CD4-positive, alpha-beta T cell (primary cell): Measurements from ENCODE around the gene RABGEF1. TPM values are rescaled to one million over a fixed set of nuclear protein-coding genes. Genes with fewer than 3 reads are reported as not detected.
"Not testable (repeated sequence)": the region's sequence is repeated elsewhere in the genome, so short reads cannot be mapped to it uniquely, and the experiment has no call there.

ENCODE experiments used
- ATAC-seq: fragments of 200-7000 bp; cut with Tn5 transposase; one replicate; pipeline ENCODE4 v1.10.0; 2022; ENCODE audit warnings: mild to moderate bottlenecking; ENCODE audit not compliant: poor library complexity
- CTCF ChIA-PET: fragments of 350-600 bp; sonication (Branson Sonifier 250); formaldehyde crosslinking; loops from one replicate; lab custom pipeline; 2021; ENCODE audit warnings: antibody characterized with exemption, inconsistent platforms; lab: Charles Lee
- POLR2A ChIA-PET: fragments of 350-600 bp; sonication (Branson Sonifier 250); formaldehyde crosslinking; loops from one replicate; lab custom pipeline; 2021; ENCODE audit warnings: antibody characterized with exemption, inconsistent platforms; lab: Charles Lee
- DNase-seq, 14 experiments: peaks; one replicate each; pipeline ENCODE4 v3.0.0-alpha.2; 2013 to 2020; ENCODE audit warnings: mixed read lengths in 2 of 14
- H3K27ac ChIP-seq, 2 donors: one replicate each; pipeline versions ENCODE4 v1.5.1 to v1.7.0; 2013; ENCODE audit warnings: low read length in 2 of 2, low read depth in 1 of 2, mild to moderate bottlenecking in 1 of 2
- H3K27me3 ChIP-seq, 2 experiments: 1 replicate in 1 of 2; 2 replicates in 1 of 2; pipeline versions ENCODE4 v1.6.1 to v1.7.0; 2013; ENCODE audit warnings: low read length in 2 of 2, control low read depth in 1 of 2, mild to moderate bottlenecking in 1 of 2, moderate library complexity in 1 of 2; ENCODE audit not compliant: insufficient read depth in 2 of 2, control insufficient read depth in 1 of 2
- H3K36me3 ChIP-seq: one replicate; pipeline ENCODE4 v1.6.1; 2013; ENCODE audit warnings: low read length, control low read depth; ENCODE audit not compliant: insufficient read depth
- H3K4me1 ChIP-seq: one replicate; pipeline ENCODE4 v1.6.1; 2013; ENCODE audit warnings: low read length, control low read depth; ENCODE audit not compliant: insufficient read depth
- H3K4me3 ChIP-seq: one replicate; pipeline ENCODE4 v1.5.1; 2013; ENCODE audit warnings: mild to moderate bottlenecking, low read length, moderate library complexity
- H3K9me3 ChIP-seq, 2 experiments: 1 replicate in 1 of 2; 2 replicates in 1 of 2; pipeline versions ENCODE4 v1.6.1 to v1.7.0; 2013; ENCODE audit warnings: low read length in 2 of 2, mild to moderate bottlenecking in 2 of 2, control low read depth in 1 of 2, moderate library complexity in 1 of 2; ENCODE audit not compliant: control insufficient read depth in 1 of 2, insufficient read depth in 1 of 2
- H3K27ac Mint-ChIP-seq: one replicate; pipeline ENCODE4 v1.8.0; 2020; ENCODE audit warnings: mixed read lengths
- H3K27me3 Mint-ChIP-seq: one replicate; pipeline ENCODE4 v1.8.0; 2021; ENCODE audit warnings: mixed read lengths
- H3K36me3 Mint-ChIP-seq: one replicate; pipeline ENCODE4 v1.8.0; 2021; ENCODE audit warnings: low read depth, mixed read lengths
- H3K4me1 Mint-ChIP-seq: one replicate; pipeline ENCODE4 v1.8.0; 2021; ENCODE audit warnings: low read depth, mixed read lengths
- H3K4me3 Mint-ChIP-seq: one replicate; pipeline ENCODE4 v1.8.0; 2020; ENCODE audit warnings: mild to moderate bottlenecking, mixed read lengths
- H3K9me3 Mint-ChIP-seq: one replicate; pipeline ENCODE4 v1.8.0; 2020; ENCODE audit warnings: mixed read lengths
- CTCF ChIP-seq: fragments of 200-600 bp; IDR thresholded peaks from one replicate; pipeline ENCODE4 v1.8.0; 2022; ENCODE audit warnings: antibody characterized with exemption, mild to moderate bottlenecking
- intact Hi-C, 2 experiments: fragments of 100-400 bp; cut with DNase I in 1 of 2; cut with micrococcal nuclease in 1 of 2; formaldehyde crosslinking; loops; one replicate each; pipeline versions ENCODE4 v1.15.1 to v1.9.0; 2023 to 2025; cut with DNase I, micrococcal nuclease
- total RNA-seq, 174 experiments: library from RNA in 2 of 174; stranded (reverse) in 2 of 174; gene quantifications; one replicate each; pipeline ENCODE4 v1.2.3 and lab custom pipeline; 2021 to 2026

The RABGEF1 gene
- total RNA-seq, 2 experiments from 2014 or later = 18.9 to 20.1 TPM

- H3K4me3 Mint-ChIP-seq = no peak overlapping the region
- H3K27ac Mint-ChIP-seq = no peak overlapping the region
- DNase-seq = no peak
- ChIA-PET POLR2A (no interaction called here), CTCF (no interaction called here)
- no peaks in the 10 kb centered on the region for H3K9me3 Mint-ChIP-seq
- Histone ChIP-seq H3K9me3 (no peaks in the 10 kb centered on the region), H3K36me3 (no peaks in the 10 kb centered on the region), H3K4me1 (no peaks in the 10 kb centered on the region), H3K27me3 (no peaks in the 10 kb centered on the region), H3K27ac (no peak overlapping the region), H3K4me3 (no peak overlapping the region)
- no peaks in the 10 kb centered on the region for H3K4me1 Mint-ChIP-seq
- H3K27me3 Mint-ChIP-seq = no peaks in the 10 kb centered on the region
- no peak for TF ChIP-seq CTCF
- no peak for ATAC-seq
- peaks cover 5% of the 10 kb centered on the region for H3K36me3 Mint-ChIP-seq
- intact Hi-C loops = no loop called here
Measured at GRCh38 chr7:66699998-66700397, 40.5 kb upstream of the RABGEF1 start.

- H3K9me3 Mint-ChIP-seq = no peaks in the 10 kb centered on the region
- intact Hi-C loops = no loop called here
- TF ChIP-seq CTCF = no peak
- H3K27ac ChIP-seq = no peak overlapping the region
- H3K4me3 Mint-ChIP-seq = no peak overlapping the region
- no peaks in the 10 kb centered on the region for H3K4me1 Mint-ChIP-seq
- H3K4me3 ChIP-seq = no peak overlapping the region
- H3K27me3 ChIP-seq = no peaks in the 10 kb centered on the region
- ATAC-seq (no peak), DNase-seq (no peak)
- H3K27me3 Mint-ChIP-seq = no peaks in the 10 kb centered on the region
- POLR2A ChIA-PET = interaction anchor here (1.3 to 1.7 kb wide), 2 partner anchors 16 to 46 kb away, joined by 3 to 5 read pairs; no protein-coding TSS in a partner anchor
- H3K36me3 Mint-ChIP-seq = peaks cover 5% of the 10 kb centered on the region
- CTCF ChIA-PET = interaction anchor here (0.9 kb wide), 1 partner anchor 173 kb away, joined by 5 read pairs; no protein-coding TSS in a partner anchor
- H3K4me1 ChIP-seq = no peaks in the 10 kb centered on the region
- no peaks in the 10 kb centered on the region for H3K36me3 ChIP-seq
- no peak overlapping the region for H3K27ac Mint-ChIP-seq
- no peaks in the 10 kb centered on the region for H3K9me3 ChIP-seq
Measured at GRCh38 chr7:66700633-66701131, 39.9 kb upstream of the RABGEF1 start.

GRCh38 chr7:66707825-66708224, 32.7 kb upstream of the RABGEF1 start:
- no peak overlapping the region for H3K27ac Mint-ChIP-seq
- H3K4me1 ChIP-seq = no peaks in the 10 kb centered on the region
- no peaks in the 10 kb centered on the region for H3K4me1 Mint-ChIP-seq
- intact Hi-C loops = no loop called here
- ChIA-PET POLR2A (no interaction called here), CTCF (no interaction called here)
- H3K36me3 Mint-ChIP-seq = peaks cover 39% of the 10 kb centered on the region
- no peaks in the 10 kb centered on the region for H3K27me3 Mint-ChIP-seq
- no peak overlapping the region for H3K4me3 Mint-ChIP-seq
- peaks cover 5% of the 10 kb centered on the region for H3K36me3 ChIP-seq
- no peak overlapping the region for H3K27ac ChIP-seq
- no peak overlapping the region for H3K4me3 ChIP-seq
- no peaks in the 10 kb centered on the region for H3K27me3 ChIP-seq
- H3K9me3 Mint-ChIP-seq = no peaks in the 10 kb centered on the region
- no peak for TF ChIP-seq CTCF
- no peak for ATAC-seq
- H3K9me3 ChIP-seq = no peaks in the 10 kb centered on the region
- DNase-seq = no peak

- CTCF ChIA-PET, H3K9me3 Mint-ChIP-seq, DNase-seq, H3K9me3 ChIP-seq, H3K4me3 ChIP-seq, H3K4me1 Mint-ChIP-seq, H3K27ac ChIP-seq, H3K4me3 Mint-ChIP-seq, intact Hi-C loops, ATAC-seq, H3K27ac Mint-ChIP-seq, H3K4me1 ChIP-seq, H3K27me3 ChIP-seq, H3K27me3 Mint-ChIP-seq, POLR2A ChIA-PET: not testable (repeated sequence)
- peaks cover 65% of the 10 kb centered on the region for H3K36me3 Mint-ChIP-seq
- peaks cover 21% of the 10 kb centered on the region for H3K36me3 ChIP-seq
Measured at GRCh38 chr7:66710752-66711151, 29.8 kb upstream of the RABGEF1 start.
